NCI-H345 (cell line): ENCODE measurements around the gene AUTS2.
A peak's percentile ranks its signal among the peaks of the same experiment; 100 is the strongest.

Experiments used
- DNase-seq: peaks from one replicate; lab custom pipeline; 2025; lab: John Stamatoyannopoulos, UW

AUTS2 gene

GRCh38 chr7:69818636-69819332 is 220.5 kb downstream of the AUTS2 start:
- no peak for DNase-seq

- DNase-seq = no peak
Measured at GRCh38 chr7:69819333-69819705, 221.0 kb downstream of the AUTS2 start.

- no peak for DNase-seq
Measured at GRCh38 chr7:69820479-69821192, 222.4 kb downstream of the AUTS2 start.

GRCh38 chr7:69822386-69822785 is 224.1 kb downstream of the AUTS2 start:
- DNase-seq = no peak

GRCh38 chr7:69823151-69823744 is 225.0 kb downstream of the AUTS2 start:
- peak; percentile 88 for DNase-seq

GRCh38 chr7:69825113-69825972 is 227.1 kb downstream of the AUTS2 start:
- DNase-seq = no peak

- no peak for DNase-seq
Measured at GRCh38 chr7:69826283-69826682, 228.0 kb downstream of the AUTS2 start.

- no peak for DNase-seq
Measured at GRCh38 chr7:69827140-69827539, 228.9 kb downstream of the AUTS2 start.

- DNase-seq = no peak
Measured at GRCh38 chr7:69827558-69827957, 229.3 kb downstream of the AUTS2 start.

- DNase-seq = no peak
Measured at GRCh38 chr7:69832356-69832755, 234.1 kb downstream of the AUTS2 start.

GRCh38 chr7:69833964-69834363 is 235.7 kb downstream of the AUTS2 start:
- peak; percentile 60 for DNase-seq

GRCh38 chr7:69836702-69837101 is 238.4 kb downstream of the AUTS2 start:
- no peak for DNase-seq

GRCh38 chr7:69837387-69838068 is 239.3 kb downstream of the AUTS2 start:
- peak; percentile 98 for DNase-seq

GRCh38 chr7:69839782-69840181 is 241.5 kb downstream of the AUTS2 start:
- no peak for DNase-seq

GRCh38 chr7:69840248-69840647 is 242.0 kb downstream of the AUTS2 start:
- DNase-seq = no peak

GRCh38 chr7:69843653-69844052 is 245.4 kb downstream of the AUTS2 start:
- DNase-seq = no peak

GRCh38 chr7:69844264-69844868 is 246.1 kb downstream of the AUTS2 start:
- no peak for DNase-seq

- DNase-seq = peak; percentile 50
Measured at GRCh38 chr7:69845721-69846495, 247.6 kb downstream of the AUTS2 start.

- DNase-seq = peak; percentile 40
Measured at GRCh38 chr7:69847921-69848612, 249.8 kb downstream of the AUTS2 start.

- DNase-seq = no peak
Measured at GRCh38 chr7:69849268-69849667, 251.0 kb downstream of the AUTS2 start.
